ENCODE data around the gene NEAT1. TPM values are rescaled to one million over a fixed set of nuclear protein-coding genes. Genes with fewer than 3 reads are reported as not detected.

NEAT1 gene
- total and polyA plus RNA-seq, 9 of the 15 experiments (the other 6 are each of a cell fraction or from before 2014, with no cell fraction given) = 20.1 to 389 (median 62.8) TPM

DNA sequence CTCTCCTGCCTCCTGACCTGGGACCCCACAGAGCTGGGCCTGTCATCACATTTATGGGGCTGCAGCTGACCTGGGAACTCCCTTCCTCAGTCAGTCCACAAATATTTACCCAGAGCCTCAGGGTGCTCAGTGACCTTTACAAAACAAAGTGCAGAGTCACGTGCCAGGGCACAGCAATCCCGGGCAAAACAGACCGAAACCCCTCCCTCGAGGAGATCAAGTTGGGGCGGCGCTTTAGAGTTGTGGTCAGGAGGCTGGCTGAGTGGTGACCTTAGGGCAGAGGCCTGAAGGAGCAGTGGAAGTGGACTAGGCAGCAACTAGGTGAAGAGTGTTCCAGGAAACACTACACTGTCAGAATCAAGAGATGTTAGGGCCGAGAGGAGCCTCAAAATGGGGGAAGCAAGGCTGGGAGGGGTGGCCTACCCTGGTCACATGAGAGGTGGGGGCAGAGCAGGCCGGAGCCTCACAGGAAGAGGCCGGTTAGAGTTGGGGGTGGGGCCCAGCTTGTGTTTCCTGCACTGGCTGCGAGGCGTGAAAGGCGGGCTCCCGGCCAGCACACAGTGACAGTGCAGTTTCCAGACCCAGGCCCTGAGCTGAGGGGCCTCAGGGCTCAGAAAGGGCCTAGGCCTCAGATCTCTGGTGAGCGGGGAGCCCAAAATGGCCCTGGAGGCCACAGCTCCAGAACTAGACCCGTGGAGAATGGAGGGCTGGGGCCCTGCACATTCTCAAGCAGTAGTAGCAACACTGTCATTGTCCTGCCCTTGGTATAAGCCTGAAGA is 3.7 kb upstream of the NEAT1 start (continued):
- peak; percentile 94 for TF ChIP-seq ESRRA (IDR thresholded peaks at IDR 0.05; ENCODE audit: borderline replicate concordance, low read depth)
- TF ChIP-seq TGIF2 (CRISPR knock-in tag; IDR thresholded peaks at IDR 0.05) = no peak
- peak; percentile 92 for TF ChIP-seq KDM5B (IDR thresholded peaks at IDR 0.05; ENCODE audit: insufficient replicate concordance, low read depth, low read length)
- no peak for TF ChIP-seq ATF6 (CRISPR knock-in tag; IDR thresholded peaks at IDR 0.05)
- no peak for TF ChIP-seq SETDB1 (IDR thresholded peaks at IDR 0.05; ENCODE audit: low read length)
- no peak; the same call in none of the 2 replicates for TF ChIP-seq RUNX1 (IDR thresholded peaks at IDR 0.05; ENCODE audit: low read depth)
- no peak for TF ChIP-seq SMAD2 (IDR thresholded peaks at IDR 0.05; ENCODE audit: low read depth, low read length)
- TF ChIP-seq POLR2AphosphoS2 (IDR thresholded peaks at IDR 0.05; ENCODE audit: low read length) = peak; percentile 39; the same call in 1 of the 2 replicates
- peak; percentile 89 for TF ChIP-seq NCOA1 (IDR thresholded peaks at IDR 0.05; ENCODE audit: low read depth)
- no peak for TF ChIP-seq ZNF584 (CRISPR knock-in tag; IDR thresholded peaks at IDR 0.05; ENCODE audit: low read depth)
- no peak for TF ChIP-seq MLX (CRISPR knock-in tag; conservative IDR thresholded peaks at IDR 0.05)
- TF ChIP-seq BRF2 (IDR thresholded peaks at IDR 0.05; ENCODE audit: borderline replicate concordance, insufficient read depth, insufficient read length) = no peak
- no peak for TF ChIP-seq PHB (CRISPR knock-in tag; IDR thresholded peaks at IDR 0.05)
- TF ChIP-seq TARDBP (IDR thresholded peaks at IDR 0.05) = peak; percentile 76; the same call in 1 of the 2 replicates
- peak in 2 of 3 experiments; percentile 71 to 81 for TF ChIP-seq YY1 (IDR thresholded peaks at IDR 0.05; ENCODE audit: borderline replicate concordance in 1 of 3, control insufficient read depth in 1 of 3, extremely low read depth in 1 of 3, insufficient read depth in 3 of 3, insufficient read length in 1 of 3, insufficient replicate concordance in 2 of 3, low read depth in 1 of 3, low read length in 2 of 3)
- TF ChIP-seq HDAC6 (IDR thresholded peaks at IDR 0.05; ENCODE audit: low read depth, low read length) = no peak
- TF ChIP-seq, protein P1, sequence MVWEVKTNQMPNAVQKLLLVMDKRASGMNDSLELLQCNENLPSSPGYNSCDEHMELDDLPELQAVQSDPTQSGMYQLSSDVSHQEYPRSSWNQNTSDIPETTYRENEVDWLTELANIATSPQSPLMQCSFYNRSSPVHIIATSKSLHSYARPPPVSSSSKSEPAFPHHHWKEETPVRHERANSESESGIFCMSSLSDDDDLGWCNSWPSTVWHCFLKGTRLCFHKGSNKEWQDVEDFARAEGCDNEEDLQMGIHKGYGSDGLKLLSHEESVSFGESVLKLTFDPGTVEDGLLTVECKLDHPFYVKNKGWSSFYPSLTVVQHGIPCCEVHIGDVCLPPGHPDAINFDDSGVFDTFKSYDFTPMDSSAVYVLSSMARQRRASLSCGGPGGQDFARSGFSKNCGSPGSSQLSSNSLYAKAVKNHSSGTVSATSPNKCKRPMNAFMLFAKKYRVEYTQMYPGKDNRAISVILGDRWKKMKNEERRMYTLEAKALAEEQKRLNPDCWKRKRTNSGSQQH (CRISPR knock-in tag; IDR thresholded peaks at IDR 0.05) = no peak
- peak; percentile 90 for TF ChIP-seq POLR2A (conservative IDR thresholded peaks at IDR 0.05)
- TF ChIP-seq CBX5 (IDR thresholded peaks at IDR 0.05; ENCODE audit: borderline replicate concordance, low read depth) = no peak
- TF ChIP-seq KLF16 (IDR thresholded peaks at IDR 0.05) = peak; percentile 74; the same call in 1 of the 2 replicates
- TF ChIP-seq ZNF316 (IDR thresholded peaks at IDR 0.05) = peak; percentile 98

All from K562 (cell line).